IMR-90 (cell line): ENCODE data around the gene JPH3. TPM values are rescaled to one million over a fixed set of nuclear protein-coding genes. Genes with fewer than 3 reads are reported as not detected.

ENCODE experiments used
- ATAC-seq: fragments of 200-7000 bp; cut with Tn5 transposase; 2 replicates; pipeline ENCODE4 v1.9.1; 2020; ENCODE audit warnings: low read depth, mild to moderate bottlenecking, moderate library complexity
- BruUV-seq: library from RNA; stranded (reverse); fragments of 400-500 nt; replicated peaks from 2 replicates; lab custom pipeline; 2021; lab: Mats Ljungman, UMichigan
- CTCF ChIA-PET: fragments of 300-600 bp; formaldehyde crosslinking; extraction: SDS; loops from one replicate; lab custom pipeline; 2021; ENCODE audit warnings: antibody characterized with exemption; lab: Yijun Ruan, JAX
- POLR2A ChIA-PET: fragments of 300-600 bp; sonication (Branson Sonifier 250); formaldehyde crosslinking; loops from one replicate; lab custom pipeline; 2022; ENCODE audit warnings: antibody characterized with exemption; ENCODE audit not compliant: unreplicated experiment; lab: Charles Lee
- DNase-seq: peaks from one replicate; pipeline ENCODE4 v3.0.0; 2013
- H2AFZ ChIP-seq: replicated peaks from 2 replicates; pipeline ENCODE3; 2013; ENCODE audit warnings: low read length, mild to moderate bottlenecking; ENCODE audit not compliant: poor library complexity
- H2AK5ac ChIP-seq: 2 replicates; pipeline ENCODE4 v1.6.1; 2013; ENCODE audit warnings: low read depth, low read length, inconsistent platforms
- H2AK9ac ChIP-seq: replicated peaks from 2 replicates; pipeline ENCODE3; 2013; ENCODE audit warnings: mild to moderate bottlenecking, low read depth, low read length, moderate library complexity; ENCODE audit not compliant: poor library complexity
- H2BK120ac ChIP-seq: 2 replicates; pipeline ENCODE4 v1.6.1; 2013; ENCODE audit warnings: low read depth, low read length, inconsistent platforms
- H2BK15ac ChIP-seq: 3 replicates; pipeline ENCODE4 v1.6.1; 2013; ENCODE audit warnings: low read depth, low read length, inconsistent platforms
- H2BK20ac ChIP-seq: 2 replicates; pipeline ENCODE4 v1.6.1; 2013; ENCODE audit warnings: low read depth, mild to moderate bottlenecking, inconsistent platforms, low read length, moderate library complexity
- H2BK5ac ChIP-seq: 2 replicates; pipeline ENCODE4 v1.6.1; 2013; ENCODE audit warnings: mild to moderate bottlenecking, low read depth, low read length, inconsistent platforms; ENCODE audit not compliant: poor library complexity, severe bottlenecking
- H3K14ac ChIP-seq: replicated peaks from 2 replicates; pipeline ENCODE4 v1.6.1; 2013; ENCODE audit warnings: low read depth, low read length, inconsistent platforms
- H3K18ac ChIP-seq: 2 replicates; pipeline ENCODE4 v1.6.1; 2013; ENCODE audit warnings: low read depth, low read length, control low read depth
- H3K23ac ChIP-seq: 2 replicates; pipeline ENCODE4 v1.6.1; 2013; ENCODE audit warnings: low read depth, low read length, inconsistent platforms
- H3K27ac ChIP-seq: 2 replicates; pipeline ENCODE4 v1.5.1; 2013; ENCODE audit warnings: mild to moderate bottlenecking, control low read depth, low read length; ENCODE audit not compliant: insufficient read depth
- H3K27me3 ChIP-seq: 2 replicates; pipeline ENCODE4 v1.6.1; 2013; ENCODE audit warnings: low read length; ENCODE audit not compliant: control insufficient read depth, insufficient read depth
- H3K36me3 ChIP-seq: 2 replicates; pipeline ENCODE4 v1.6.1; 2013; ENCODE audit warnings: low read length, mixed read lengths; ENCODE audit not compliant: control insufficient read depth, insufficient read depth
- H3K4ac ChIP-seq: 2 replicates; pipeline ENCODE4 v1.6.1; 2013; ENCODE audit warnings: low read depth, low read length, inconsistent platforms
- H3K4me1 ChIP-seq: 2 replicates; pipeline ENCODE4 v1.6.1; 2013; ENCODE audit warnings: low read length, mixed read lengths; ENCODE audit not compliant: control insufficient read depth, insufficient read depth
- H3K4me2 ChIP-seq: 2 replicates; pipeline ENCODE4 v1.6.1; 2013; ENCODE audit warnings: low read depth, mild to moderate bottlenecking, control low read depth, low read length, moderate library complexity
- H3K4me3 ChIP-seq: 2 replicates; pipeline ENCODE4 v1.5.1; 2013; ENCODE audit warnings: low read depth, mild to moderate bottlenecking, control low read depth, low read length, moderate library complexity; ENCODE audit not compliant: insufficient read depth
- H3K56ac ChIP-seq: 2 replicates; pipeline ENCODE4 v1.6.1; 2013; ENCODE audit warnings: low read length, inconsistent platforms; ENCODE audit not compliant: insufficient read depth; ENCODE audit errors: extremely low read depth
- H3K79me1 ChIP-seq, 2 experiments: 2 replicates each; pipeline ENCODE4 v1.6.1; 2013; ENCODE audit warnings: low read length in 2 of 2, inconsistent platforms in 1 of 2, low read depth in 1 of 2
- H3K9ac ChIP-seq: 2 replicates; pipeline ENCODE4 v1.6.1; 2013; ENCODE audit warnings: low read depth, low read length, control low read depth
- H3K9me1 ChIP-seq: 2 replicates; pipeline ENCODE4 v1.6.1; 2013; ENCODE audit warnings: low read length, inconsistent platforms; ENCODE audit not compliant: insufficient read depth
- H3K9me3 ChIP-seq: 2 replicates; pipeline ENCODE4 v1.6.1; 2013; ENCODE audit warnings: low read length; ENCODE audit not compliant: control insufficient read depth, insufficient read depth
- H4K20me1 ChIP-seq: 2 replicates; pipeline ENCODE4 v1.6.1; 2013; ENCODE audit warnings: low read length, inconsistent platforms; ENCODE audit not compliant: insufficient read depth
- H4K5ac ChIP-seq: 2 replicates; pipeline ENCODE4 v1.6.1; 2013; ENCODE audit warnings: mild to moderate bottlenecking, low read depth, low read length, control low read depth
- H4K8ac ChIP-seq, 2 experiments: 2 replicates each; pipeline ENCODE4 v1.6.1; 2013; ENCODE audit warnings: low read depth in 2 of 2, low read length in 2 of 2, control low read depth in 1 of 2, inconsistent platforms in 1 of 2
- H4K91ac ChIP-seq: 2 replicates; pipeline ENCODE4 v1.6.1; 2013; ENCODE audit warnings: low read depth, low read length, inconsistent platforms; ENCODE audit not compliant: insufficient read depth
- BHLHE40 ChIP-seq: fragments of 150-350 bp; IDR thresholded peaks from 2 replicates; pipeline ENCODE4 v1.6.1; 2016; ENCODE audit warnings: mild to moderate bottlenecking, low read depth, low read length
- CHD1 ChIP-seq: IDR thresholded peaks from 2 replicates; pipeline ENCODE4 v1.6.1; 2012; ENCODE audit warnings: low read depth, low read length, improper control_type of control experiment
- CTCF ChIP-seq: conservative IDR thresholded peaks from 2 replicates; pipeline ENCODE4 v1.5.1; 2012; ENCODE audit warnings: mild to moderate bottlenecking, low read depth, low read length, improper control_type of control experiment
- FOS ChIP-seq: fragments of 150-350 bp; IDR thresholded peaks from 2 replicates; pipeline ENCODE4 v1.6.1; 2016; ENCODE audit warnings: low read depth, low read length
- MAFK ChIP-seq: IDR thresholded peaks from 2 replicates; pipeline ENCODE4 v1.6.1; 2012; ENCODE audit warnings: low read depth, low read length, improper control_type of control experiment
- MAZ ChIP-seq: IDR thresholded peaks from 2 replicates; pipeline ENCODE4 v1.6.1; 2012; ENCODE audit warnings: low read depth, mild to moderate bottlenecking, low read length, improper control_type of control experiment, moderate library complexity, borderline replicate concordance
- MXI1 ChIP-seq: IDR thresholded peaks from 2 replicates; pipeline ENCODE4 v1.6.1; 2012; ENCODE audit warnings: low read depth, mild to moderate bottlenecking, low read length, moderate library complexity, borderline replicate concordance
- NFE2L2 ChIP-seq: fragments of 150-350 bp; IDR thresholded peaks from 2 replicates; pipeline ENCODE4 v1.6.1; 2016; ENCODE audit warnings: low read depth, mild to moderate bottlenecking, low read length
- POLR2A ChIP-seq: IDR thresholded peaks from 2 replicates; pipeline ENCODE4 v1.6.1; 2012; ENCODE audit warnings: mild to moderate bottlenecking, low read depth, low read length
- RAD21 ChIP-seq: IDR thresholded peaks from 2 replicates; pipeline ENCODE4 v1.6.1; 2012; ENCODE audit warnings: low read length, improper control_type of control experiment
- RCOR1 ChIP-seq: IDR thresholded peaks from 2 replicates; pipeline ENCODE4 v1.6.1; 2012; ENCODE audit warnings: mild to moderate bottlenecking, low read length, improper control_type of control experiment; ENCODE audit not compliant: insufficient replicate concordance
- SMC3 ChIP-seq: fragments of 150-350 bp; IDR thresholded peaks from 2 replicates; pipeline ENCODE4 v1.6.1; 2016; ENCODE audit warnings: low read depth, mild to moderate bottlenecking, antibody characterized with exemption, low read length, moderate library complexity
- WGBS, 2 experiments: methylation state at CpG; one replicate each; pipeline versions ENCODE4 v1.1.5 to v1.1.7; 2013; ENCODE audit warnings: missing lambda C conversion rate in 2 of 2; ENCODE audit not compliant: insufficient read length in 1 of 2; ENCODE audit errors: extremely low coverage in 2 of 2; 5-methylcytosine and 5-hydroxymethylcytosine counted together
- dilution Hi-C: fragments of 300-500 bp; cut with HindIII; formaldehyde crosslinking; loops from one replicate; pipeline ENCODE4 v1.14.3; 2018; ENCODE audit warnings: low sequenced_read_pairs; ENCODE audit not compliant: unreplicated experiment
- in situ Hi-C: fragments of 300-500 bp; cut with MboI; formaldehyde crosslinking; loops from 3 replicates; pipeline ENCODE4 v1.14.3; 2019; ENCODE audit warnings: low sequenced_read_pairs, inconsistent platforms, mixed read lengths
- intact Hi-C: fragments of 100-400 bp; cut with micrococcal nuclease; formaldehyde crosslinking; loops from 2 replicates; pipeline ENCODE4 v1.10.0; 2022
- polyA plus RNA-seq, 3 experiments: library from polyadenylated mRNA; depleted of rRNA; stranded (reverse); fragments of >200 nt; gene quantifications; 2 replicates each; pipeline ENCODE4 v1.2.3, GENCODE V29; 2012; ENCODE audit warnings: low replicate concordance in 1 of 3
- total RNA-seq: library from RNA; depleted of rRNA; stranded (reverse); fragments of >200 nt; gene quantifications from 2 replicates; pipeline ENCODE4 v1.2.3, GENCODE V29; 2012
- TF ChIP-seq, protein P1 (sequence below): fragments of 150-350 bp; IDR thresholded peaks from 2 replicates; pipeline ENCODE4 v1.6.1; 2016; ENCODE audit warnings: low read depth, mild to moderate bottlenecking, low read length, moderate library complexity, borderline replicate concordance
- TF ChIP-seq, protein P2 (sequence below): fragments of 150-350 bp; IDR thresholded peaks from 2 replicates; pipeline ENCODE4 v1.6.1; 2017; ENCODE audit warnings: mild to moderate bottlenecking, antibody characterized with exemption, low read length, low read depth

The JPH3 gene
- total and polyA plus RNA-seq, 2 of the 4 experiments (the other 2 are of a cell fraction): 0.03 TPM; not detected in 1

DNA sequence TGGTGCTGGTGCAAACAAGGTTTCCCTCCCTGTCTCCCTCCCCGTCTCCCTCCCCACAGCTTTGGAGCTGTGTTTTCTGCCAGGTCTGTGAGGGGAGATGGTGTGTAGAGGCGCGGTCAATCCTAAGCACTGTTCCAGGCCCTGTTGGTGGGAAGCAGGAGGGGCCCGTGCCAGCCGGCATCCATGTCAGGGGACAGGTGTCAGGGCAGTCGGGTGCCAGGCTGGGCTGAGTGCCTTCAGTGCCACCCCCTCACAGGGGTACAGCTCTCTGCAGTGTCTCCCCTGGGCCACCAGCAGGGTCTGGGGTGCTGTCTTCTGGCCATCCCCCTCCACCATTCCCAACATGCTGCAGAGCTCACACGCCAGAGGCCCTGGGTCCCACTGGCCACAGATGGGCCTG, 89.9 kb downstream of the JPH3 start:
- H4K8ac ChIP-seq: no peak overlapping the region
- no peaks in the 10 kb centered on the region; the same call in 1 of the 2 replicates for H3K27me3 ChIP-seq
- H3K9me3 ChIP-seq: no peaks in the 10 kb centered on the region
- no peak overlapping the region for H3K9ac ChIP-seq
- H2BK120ac ChIP-seq: no peak overlapping the region
- no peak overlapping the region for H3K4me2 ChIP-seq
- in situ Hi-C loops (no loop called here), dilution Hi-C loops (no loop called here), intact Hi-C loops (no loop called here)
- H2AK9ac ChIP-seq: no peak overlapping the region
- no peak overlapping the region for H3K56ac ChIP-seq
- DNase-seq (no peak), ATAC-seq (no peak)
- H2BK20ac ChIP-seq: no peak overlapping the region
- no peak overlapping the region for H2AFZ ChIP-seq
- no peak for TF ChIP-seq RCOR1
- no peak for TF ChIP-seq POLR2A
- TF ChIP-seq, protein P1, sequence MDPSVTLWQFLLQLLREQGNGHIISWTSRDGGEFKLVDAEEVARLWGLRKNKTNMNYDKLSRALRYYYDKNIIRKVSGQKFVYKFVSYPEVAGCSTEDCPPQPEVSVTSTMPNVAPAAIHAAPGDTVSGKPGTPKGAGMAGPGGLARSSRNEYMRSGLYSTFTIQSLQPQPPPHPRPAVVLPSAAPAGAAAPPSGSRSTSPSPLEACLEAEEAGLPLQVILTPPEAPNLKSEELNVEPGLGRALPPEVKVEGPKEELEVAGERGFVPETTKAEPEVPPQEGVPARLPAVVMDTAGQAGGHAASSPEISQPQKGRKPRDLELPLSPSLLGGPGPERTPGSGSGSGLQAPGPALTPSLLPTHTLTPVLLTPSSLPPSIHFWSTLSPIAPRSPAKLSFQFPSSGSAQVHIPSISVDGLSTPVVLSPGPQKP: no peak
- no peak for TF ChIP-seq MAFK
- no peak for TF ChIP-seq SMC3
- TF ChIP-seq RAD21: no peak
- no peak for TF ChIP-seq CTCF
- no peak for TF ChIP-seq MAZ
- TF ChIP-seq BHLHE40: no peak
- no peak for TF ChIP-seq MXI1
- TF ChIP-seq, protein P2, sequence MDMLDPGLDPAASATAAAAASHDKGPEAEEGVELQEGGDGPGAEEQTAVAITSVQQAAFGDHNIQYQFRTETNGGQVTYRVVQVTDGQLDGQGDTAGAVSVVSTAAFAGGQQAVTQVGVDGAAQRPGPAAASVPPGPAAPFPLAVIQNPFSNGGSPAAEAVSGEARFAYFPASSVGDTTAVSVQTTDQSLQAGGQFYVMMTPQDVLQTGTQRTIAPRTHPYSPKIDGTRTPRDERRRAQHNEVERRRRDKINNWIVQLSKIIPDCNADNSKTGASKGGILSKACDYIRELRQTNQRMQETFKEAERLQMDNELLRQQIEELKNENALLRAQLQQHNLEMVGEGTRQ: no peak
- TF ChIP-seq NFE2L2: no peak
- no peak for TF ChIP-seq FOS
- TF ChIP-seq CHD1: no peak
- no peak overlapping the region for H3K18ac ChIP-seq
- no peak overlapping the region for H3K23ac ChIP-seq
- H2BK5ac ChIP-seq: no peak overlapping the region
- CTCF ChIA-PET: no interaction called here
- no TSS peak for BruUV-seq
- 0 out of 2 replicates have a peak, but pooled peaks cover 3% of the 10 kb centered on the region for H4K20me1 ChIP-seq
- no peak overlapping the region for H4K91ac ChIP-seq
- POLR2A ChIA-PET: no interaction called here
- H3K4ac ChIP-seq: no peak overlapping the region
- H3K4me1 ChIP-seq: no peaks in the 10 kb centered on the region
- H3K4me3 ChIP-seq: no peak overlapping the region
- H2BK15ac ChIP-seq: no peak overlapping the region
- H4K5ac ChIP-seq: no peak overlapping the region
- H3K14ac ChIP-seq: no peak overlapping the region
- no peaks in the 10 kb centered on the region for H3K9me1 ChIP-seq
- no peak overlapping the region for H3K27ac ChIP-seq
- WGBS, 2 experiments: 50% methylated on average over 2 of the region's 7 CpGs; no CpG with 5 or more reads in 1 of the 2 experiments
- peaks cover 2% of the 10 kb centered on the region; the same call in 1 of the 2 replicates for H3K36me3 ChIP-seq
- no peaks in the 10 kb centered on the region for H3K79me1 ChIP-seq
- H2AK5ac ChIP-seq: no peak overlapping the region
